ENCODE results near the gene NEDD4L.

- TF ChIP-seq CTBP1 (IDR thresholded peaks at IDR 0.05; ENCODE audit: borderline replicate concordance), result no peak
- no peak for TF ChIP-seq FOXK2 (IDR thresholded peaks at IDR 0.05)
- no peak for TF ChIP-seq ARNT (IDR thresholded peaks at IDR 0.05)
- no peak for TF ChIP-seq HDGF (IDR thresholded peaks at IDR 0.05; ENCODE audit: borderline replicate concordance)
- TF ChIP-seq ELF4 (IDR thresholded peaks at IDR 0.05), result no peak
- TF ChIP-seq FOXM1 (IDR thresholded peaks at IDR 0.05; ENCODE audit: borderline replicate concordance), result no peak
- no peak for TF ChIP-seq TARDBP (IDR thresholded peaks at IDR 0.05)
- no peak for TF ChIP-seq FOXA1 (IDR thresholded peaks at IDR 0.05)
- no peak for TF ChIP-seq SP1 (IDR thresholded peaks at IDR 0.05)
- no peak for TF ChIP-seq LEF1 (IDR thresholded peaks at IDR 0.05; ENCODE audit: borderline replicate concordance)
Observed at GRCh38 chr18:58411323-58411722, 367.3 kb downstream of the NEDD4L start.
